HG03354 (cell line): ENCODE data around the gene WRNIP1.
"Not testable (repeated sequence)": the region's sequence is repeated elsewhere in the genome, so short reads cannot be mapped to it uniquely, and the experiment has no call there.

Source experiments
- ATAC-seq: cut with Tn5 transposase; IDR thresholded peaks from one replicate; pipeline ENCODE4 v1.9.1; 2021; ENCODE audit warnings: mild to moderate bottlenecking; ENCODE audit not compliant: unreplicated experiment, poor library complexity, severe bottlenecking

WRNIP1 gene

DNA sequence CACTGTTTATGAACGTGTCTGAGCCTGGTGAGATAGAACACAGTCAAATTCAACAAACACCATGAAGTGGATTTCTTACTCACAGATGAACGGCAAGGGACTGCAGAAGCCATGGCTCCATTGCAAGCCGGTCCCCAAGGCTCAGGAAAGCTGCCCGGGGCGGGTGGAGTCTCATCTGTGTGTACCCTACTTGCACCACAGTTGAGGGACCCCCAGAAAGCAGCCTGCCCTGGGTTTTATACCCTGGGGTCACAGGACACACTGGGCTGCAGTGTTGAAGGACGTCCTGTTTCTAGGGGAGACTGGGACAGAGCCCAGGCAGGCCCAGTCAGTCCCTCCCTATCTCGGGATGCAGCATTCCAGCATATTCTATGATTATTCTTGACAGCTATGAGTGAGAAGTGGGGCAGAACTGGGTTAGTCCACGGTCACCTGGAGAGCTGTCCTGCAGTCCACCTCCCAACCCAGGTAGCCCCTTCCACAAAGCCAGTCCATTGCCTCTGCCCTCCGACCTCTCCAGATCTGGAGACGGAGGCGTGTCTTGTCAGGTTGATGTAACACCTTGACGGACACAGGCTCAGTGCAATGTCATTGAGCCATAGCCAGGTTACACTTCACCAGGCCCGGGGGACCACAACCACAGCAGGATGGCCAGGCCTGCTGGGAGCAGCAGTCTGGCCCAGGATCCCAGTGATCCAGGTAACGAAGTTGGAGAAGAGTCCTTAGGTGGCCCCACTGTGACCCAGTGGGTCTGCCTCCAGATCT lies 35.5 kb downstream of the WRNIP1 start:
- ATAC-seq, result no peak

DNA sequence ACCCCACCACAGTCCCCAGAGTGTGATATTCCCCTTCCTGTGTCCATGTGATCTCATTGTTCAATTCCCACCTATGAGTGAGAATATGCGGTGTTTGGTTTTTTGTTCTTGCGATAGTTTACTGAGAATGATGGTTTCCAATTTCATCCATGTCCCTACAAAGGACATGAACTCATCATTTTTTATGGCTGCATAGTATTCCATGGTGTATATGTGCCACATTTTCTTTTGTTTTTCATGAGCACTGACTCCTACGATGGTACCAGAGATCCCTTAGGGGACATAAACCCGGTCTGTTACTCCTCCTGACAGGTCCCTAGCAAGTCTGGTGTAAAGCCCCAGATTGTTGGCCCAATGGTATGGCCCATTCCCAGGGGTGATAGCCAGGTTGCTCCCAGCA lies 36.5 kb downstream of the WRNIP1 start:
- ATAC-seq, result not testable (repeated sequence)

DNA sequence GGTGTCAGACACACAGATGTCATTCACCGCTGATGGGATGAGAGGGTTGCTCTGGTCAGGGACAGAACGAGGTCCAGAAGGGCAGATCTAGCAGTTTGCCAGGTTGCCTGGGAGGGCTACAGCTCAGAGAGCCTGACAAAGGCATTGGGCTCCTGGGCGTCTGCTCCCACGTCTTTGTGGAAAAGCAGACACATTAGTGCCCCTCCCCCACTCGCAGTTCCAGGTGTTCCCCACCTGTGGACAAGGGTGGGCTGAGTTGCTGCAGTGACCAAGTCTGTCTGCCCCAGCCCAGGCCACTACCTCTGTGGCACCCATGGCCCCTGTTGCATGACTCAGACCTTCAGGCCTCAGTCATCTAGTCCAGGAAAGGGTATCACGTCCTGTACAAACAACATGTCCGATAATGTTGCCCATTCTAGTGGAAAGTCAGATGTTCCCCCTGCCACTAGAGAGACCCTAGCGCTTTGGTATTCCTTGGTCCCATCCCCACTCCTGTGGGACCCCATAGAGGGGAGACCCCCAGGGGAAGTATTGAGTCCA lies 37.4 kb downstream of the WRNIP1 start:
- no peak for ATAC-seq

DNA sequence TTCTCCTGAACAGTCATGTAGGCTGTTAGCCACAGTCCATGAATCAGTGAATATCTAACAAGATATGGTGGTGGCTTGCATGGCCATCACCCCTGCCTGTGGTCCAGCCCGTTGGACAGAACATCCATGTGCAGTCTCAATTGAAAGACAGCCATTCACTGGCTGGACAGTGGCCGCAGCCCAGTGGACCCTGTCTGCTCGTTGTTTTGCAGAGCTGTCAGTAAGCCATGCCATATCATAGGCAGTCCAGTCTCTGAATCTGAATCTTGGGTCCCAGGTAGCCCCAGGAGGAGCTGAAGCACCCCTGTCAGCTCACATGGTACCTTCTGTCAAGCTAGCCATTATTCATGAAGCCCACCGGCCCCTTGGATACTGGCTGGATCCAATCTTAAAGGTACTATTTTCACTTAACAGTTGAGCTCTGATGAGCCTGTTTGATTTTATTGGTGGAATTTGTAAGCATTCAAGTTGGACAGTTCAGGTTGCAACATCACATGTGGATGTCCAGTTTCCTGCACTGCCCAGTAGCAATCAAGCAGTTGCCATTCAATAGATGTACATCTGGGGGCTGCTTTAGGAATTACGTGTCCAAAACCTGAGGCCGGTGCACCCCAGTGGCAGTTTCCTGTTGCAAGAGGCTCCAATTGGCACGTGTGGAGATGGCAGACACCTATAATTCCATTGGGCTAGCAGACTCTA lies 38.7 kb downstream of the WRNIP1 start:
- no peak for ATAC-seq

DNA sequence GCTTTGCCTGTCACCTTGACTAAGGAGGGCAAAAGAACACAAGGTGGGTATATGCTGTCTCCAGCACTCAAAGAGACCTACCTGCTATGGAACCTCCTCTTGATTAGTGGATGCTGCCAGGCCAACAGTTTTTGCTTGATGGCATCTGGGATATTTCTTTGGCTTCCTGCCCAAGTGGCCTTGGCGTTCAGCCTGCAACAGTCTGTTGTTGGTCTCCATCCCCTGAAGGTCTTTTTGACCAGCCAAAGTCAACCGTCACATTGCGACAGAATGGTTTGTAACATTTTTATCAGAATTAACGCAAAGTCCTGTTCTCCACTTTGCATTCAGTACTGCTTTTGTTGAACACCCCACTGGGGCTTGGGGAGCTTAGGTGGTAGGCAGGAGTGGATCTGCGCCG lies 39.3 kb downstream of the WRNIP1 start:
- ATAC-seq, result no peak

DNA sequence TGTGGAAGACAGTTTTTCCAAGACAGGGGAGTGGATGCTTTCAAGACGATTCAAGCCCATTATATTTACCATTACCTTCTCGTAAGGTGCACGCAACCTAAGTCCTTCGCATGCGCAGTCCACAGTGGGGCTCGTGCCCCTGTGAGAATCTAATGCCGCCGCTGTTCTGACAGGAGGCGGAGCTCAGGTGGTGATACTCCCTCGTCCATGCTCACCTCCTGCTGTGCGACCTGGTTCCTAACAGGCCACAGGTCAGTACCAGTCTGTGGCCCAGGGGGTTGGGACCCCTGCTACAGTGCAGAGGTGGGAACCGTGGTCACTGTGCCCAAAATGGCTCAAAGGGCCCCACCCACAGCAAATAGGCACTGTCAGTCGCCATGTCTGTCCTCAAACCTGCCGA lies 39.8 kb downstream of the WRNIP1 start:
- ATAC-seq, result no peak

DNA sequence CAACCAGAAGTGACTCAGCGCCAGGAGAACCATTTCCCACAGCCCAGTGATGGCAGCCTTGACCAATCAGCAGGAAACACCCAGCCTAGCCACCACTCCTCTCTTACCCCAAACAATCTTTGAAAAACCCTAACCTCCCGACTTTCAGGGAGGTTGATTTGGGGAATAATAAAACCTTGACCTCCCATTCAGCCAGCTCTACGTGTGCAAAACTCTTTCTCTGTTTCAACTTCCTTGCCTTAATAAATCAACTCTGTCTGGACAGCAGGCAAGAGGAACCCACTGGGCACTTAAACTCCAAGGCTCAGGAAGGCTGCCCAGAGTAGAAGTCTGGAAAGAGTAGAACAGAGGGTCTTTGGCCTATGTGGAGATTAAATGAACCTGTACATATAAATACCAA lies 41.5 kb downstream of the WRNIP1 start:
- no peak for ATAC-seq

DNA sequence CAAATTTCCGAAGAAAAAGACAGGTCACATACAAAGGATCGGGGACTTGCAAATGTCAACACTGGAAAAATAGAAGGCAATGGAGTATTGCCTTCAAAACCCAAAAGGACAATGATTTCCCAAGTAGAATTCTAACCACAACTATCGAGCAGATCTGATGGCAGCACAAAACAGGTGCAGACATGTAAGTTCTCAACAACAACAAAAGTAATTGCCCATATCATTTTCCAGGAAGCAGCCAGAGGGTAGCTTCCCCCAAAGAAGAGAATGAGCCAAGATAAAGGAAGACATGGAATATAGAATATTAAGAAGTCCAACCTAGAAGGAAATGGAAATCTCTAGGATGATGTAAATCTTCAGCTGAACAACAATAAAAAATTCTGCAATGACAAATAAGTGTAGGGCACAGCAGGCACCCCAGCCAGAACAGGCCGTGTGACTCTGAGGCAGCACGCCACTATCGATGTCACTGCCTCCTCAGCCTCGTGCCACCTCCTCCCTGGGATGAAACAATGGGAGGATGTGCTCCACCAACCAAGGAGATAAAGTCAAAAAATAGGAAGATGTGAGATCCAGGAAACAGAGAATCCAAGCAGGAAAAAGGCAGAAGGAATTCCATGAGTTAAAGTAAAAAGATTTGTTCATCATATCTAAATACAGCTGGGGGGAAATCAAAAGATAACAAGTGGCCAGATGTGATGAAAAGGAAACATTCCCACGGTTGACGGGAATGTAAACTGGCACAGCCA lies 42.3 kb downstream of the WRNIP1 start:
- no peak for ATAC-seq

- no peak for ATAC-seq
These were observed 43.8 kb downstream of the WRNIP1 start for GRCh38 chr6:2809015-2809414.

DNA sequence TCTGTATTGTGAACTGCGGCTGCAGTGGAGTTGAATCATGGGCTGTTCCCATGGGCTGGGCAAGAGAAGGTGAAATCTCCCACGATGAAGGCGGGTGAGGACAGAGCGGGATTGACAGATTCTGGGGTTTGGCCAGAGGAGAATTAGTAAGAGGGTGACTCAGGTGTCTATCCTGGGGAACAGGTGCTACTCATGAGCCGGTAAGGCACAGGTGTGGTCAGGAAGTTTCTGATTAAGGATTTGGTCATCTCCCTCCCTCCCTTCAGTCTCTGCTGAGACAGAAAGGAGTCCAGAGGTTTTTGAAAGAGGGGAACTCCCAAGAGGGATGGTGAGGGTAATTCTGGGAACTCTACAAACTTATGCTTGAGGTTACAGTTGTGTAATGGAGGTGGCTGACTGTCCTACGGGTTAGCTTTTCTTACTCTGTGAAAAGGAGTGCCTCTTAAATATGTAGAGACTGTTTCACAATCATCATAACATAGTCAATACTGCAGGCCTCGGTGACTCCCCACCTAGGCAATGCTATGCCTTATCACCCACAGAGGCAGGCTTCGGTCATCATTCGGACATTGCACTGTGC lies 45.0 kb downstream of the WRNIP1 start:
- ATAC-seq, result no peak

- ATAC-seq, result no peak
These were observed 47.5 kb downstream of the WRNIP1 start for GRCh38 chr6:2812695-2813094.

GRCh38 chr6:2816158-2816557 lies 51.0 kb downstream of the WRNIP1 start:
- no peak for ATAC-seq

DNA sequence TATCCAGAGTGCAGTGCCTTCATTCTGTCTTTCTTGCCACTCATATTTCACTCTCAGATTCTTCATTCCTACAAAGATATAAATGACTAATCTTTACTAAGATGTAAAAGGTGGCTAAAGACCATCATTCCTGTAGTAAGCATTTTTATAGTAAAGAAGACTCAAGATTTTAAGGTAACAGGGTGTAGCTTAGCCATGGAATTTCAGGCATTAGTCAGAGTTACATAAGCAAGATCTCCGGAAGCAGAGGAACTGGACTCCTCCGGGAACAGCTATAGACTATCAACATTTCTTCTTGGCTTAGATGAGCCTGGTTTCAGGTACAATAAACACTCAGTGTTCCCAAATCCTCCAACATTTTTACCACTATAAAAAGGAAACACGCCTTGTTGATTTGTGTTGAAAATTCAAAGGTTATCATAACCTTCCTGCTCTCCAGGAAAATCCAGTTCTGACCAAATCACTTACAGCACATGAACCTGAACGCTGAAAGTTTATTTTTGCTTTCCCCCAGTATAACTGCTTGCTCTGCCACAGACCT lies 52.8 kb downstream of the WRNIP1 start:
- ATAC-seq, result no peak

GRCh38 chr6:2818593-2818992 lies 53.4 kb downstream of the WRNIP1 start:
- no peak for ATAC-seq

- no peak for ATAC-seq
These were observed 53.9 kb downstream of the WRNIP1 start for GRCh38 chr6:2819115-2819514.

DNA sequence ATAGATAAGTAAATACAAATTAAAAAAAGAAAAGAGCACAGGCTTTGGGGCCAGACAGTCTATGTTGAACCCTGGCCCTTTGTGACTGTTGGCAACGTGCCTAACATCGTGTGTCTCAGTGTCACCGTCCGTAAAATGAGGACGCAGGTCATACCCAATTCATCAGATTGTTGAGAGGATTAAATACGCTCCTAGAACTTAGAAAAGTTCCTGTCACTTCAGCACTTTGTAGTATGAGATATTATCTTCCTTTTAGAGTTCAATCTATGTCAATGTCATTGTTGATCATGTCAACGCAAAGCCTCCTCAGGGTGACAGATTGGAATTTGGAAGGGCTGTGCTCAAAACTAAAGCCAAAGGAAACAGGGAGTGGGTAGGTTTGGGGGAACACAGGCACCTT lies 54.8 kb downstream of the WRNIP1 start:
- no peak for ATAC-seq

DNA sequence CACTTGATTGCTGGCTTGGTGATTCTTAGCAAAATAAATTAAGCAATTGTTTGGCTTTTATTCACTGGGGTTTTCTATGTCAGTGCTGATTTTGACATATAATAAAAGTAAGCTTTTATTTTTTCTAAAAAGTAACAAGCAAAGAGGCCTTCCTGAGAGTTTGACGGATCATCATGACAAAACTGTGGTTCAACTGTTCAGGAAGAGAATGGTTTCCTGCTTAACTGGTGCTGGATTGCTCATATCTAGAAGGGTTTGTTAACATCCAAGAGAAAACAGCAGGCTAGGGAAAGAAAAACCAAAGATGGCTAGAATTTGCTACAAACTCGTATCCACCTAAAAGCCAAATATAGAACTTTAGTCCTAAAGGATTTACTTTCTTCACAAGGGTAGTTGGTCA lies 55.2 kb downstream of the WRNIP1 start:
- ATAC-seq, result no peak

GRCh38 chr6:2821554-2821953 lies 56.4 kb downstream of the WRNIP1 start:
- no peak for ATAC-seq

DNA sequence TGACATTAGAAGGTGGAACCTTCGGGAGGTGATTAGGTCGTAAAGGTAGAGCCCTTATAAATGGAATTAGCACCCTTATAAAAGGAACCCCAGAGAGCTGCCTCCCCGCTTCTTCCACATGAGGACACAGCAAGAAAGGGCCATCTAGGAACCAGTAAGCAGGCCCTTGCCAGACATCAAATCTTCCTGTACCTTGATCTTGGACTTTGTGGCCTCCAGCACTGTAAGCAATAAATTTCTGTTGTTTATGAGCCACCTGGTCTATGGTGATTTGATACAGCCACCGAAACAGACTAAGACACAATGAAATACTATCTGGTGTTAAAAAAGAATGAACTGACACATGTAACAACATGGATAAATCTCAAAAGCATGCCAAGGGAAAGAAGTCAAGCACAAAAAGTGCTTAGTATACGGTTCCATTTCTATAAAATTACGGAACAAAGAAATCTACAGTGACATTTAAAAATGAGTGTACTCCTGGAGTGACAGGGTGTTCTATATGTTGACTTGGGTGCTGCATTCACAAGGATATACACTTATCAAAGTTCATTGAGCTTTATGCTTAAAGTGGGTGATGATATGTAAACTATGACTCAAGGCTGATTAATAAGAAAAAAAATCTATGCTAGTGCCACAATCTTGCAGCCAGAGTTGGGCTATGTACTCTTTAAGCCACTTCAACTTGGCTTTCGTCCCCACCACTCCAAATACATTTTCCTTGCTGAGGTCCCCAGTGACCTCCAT lies 58.1 kb downstream of the WRNIP1 start:
- no peak for ATAC-seq
